Neural cell (in vitro differentiated cells): ENCODE results near the gene NEDD9. TPM values are rescaled to one million over a fixed set of nuclear protein-coding genes. Genes with fewer than 3 reads are reported as not detected.

Source experiments
- H2AFZ ChIP-seq: fragments of 200-600, 300-800 bp; sonication (generic), shearing (Covaris generic); 2 replicates; pipeline ENCODE4 v1.6.0; 2014; ENCODE audit warnings: low read depth, mild to moderate bottlenecking, antibody characterized with exemption, low read length, moderate library complexity
- H3F3A ChIP-seq: fragments of 200-600 bp; shearing (Covaris generic); 2 replicates; pipeline ENCODE4 v1.6.1; 2016; ENCODE audit warnings: mild to moderate bottlenecking, moderate library complexity, mixed read lengths, antibody characterized with exemption, low read length; ENCODE audit not compliant: insufficient read depth, poor library complexity, severe bottlenecking
- H3K27ac ChIP-seq: fragments of 200-600, 300-800 bp; sonication (generic), shearing (Covaris generic); 2 replicates; pipeline ENCODE4 v1.5.1; 2014; ENCODE audit warnings: mild to moderate bottlenecking, low read length, moderate library complexity
- H3K27me3 ChIP-seq: fragments of 300-800, 200-600 bp; sonication (generic), shearing (Covaris generic); 2 replicates; pipeline ENCODE4 v1.6.0; 2014; ENCODE audit warnings: mild to moderate bottlenecking, low read depth, low read length, moderate library complexity; ENCODE audit not compliant: insufficient read depth
- H3K36me3 ChIP-seq: fragments of 300-800, 200-600 bp; sonication (generic), shearing (Covaris generic); 2 replicates; pipeline ENCODE4 v1.5.1; 2014; ENCODE audit warnings: mild to moderate bottlenecking, antibody characterized with exemption, low read length, moderate library complexity; ENCODE audit not compliant: insufficient read depth
- H3K4me2 ChIP-seq: fragments of 300-800, 200-600 bp; sonication (generic), shearing (Covaris generic); 2 replicates; pipeline ENCODE4 v1.6.0; 2014; ENCODE audit warnings: mild to moderate bottlenecking, low read length
- H3K4me3 ChIP-seq: fragments of 300-800, 200-600 bp; sonication (generic), shearing (Covaris generic); 2 replicates; pipeline ENCODE4 v1.5.1; 2014; ENCODE audit warnings: mild to moderate bottlenecking, low read length, moderate library complexity
- H3K79me2 ChIP-seq: fragments of 200-600 bp; shearing (Covaris generic); replicated peaks from 2 replicates; pipeline ENCODE4 v1.6.0; 2014; ENCODE audit warnings: mild to moderate bottlenecking, low read length, moderate library complexity; ENCODE audit not compliant: insufficient read depth
- H3K9ac ChIP-seq: fragments of 300-800, 200-600 bp; sonication (generic), shearing (Covaris generic); 2 replicates; pipeline ENCODE4 v1.6.1; 2016; ENCODE audit warnings: mild to moderate bottlenecking, low read length, mixed read lengths
- H3K9me2 ChIP-seq: fragments of 200-600 bp; shearing (Covaris generic); 2 replicates; pipeline ENCODE4 v1.6.1; 2016; ENCODE audit warnings: mild to moderate bottlenecking, low read length, mixed read lengths; ENCODE audit not compliant: insufficient read depth
- H3K9me3 ChIP-seq: fragments of 200-600, 300-800 bp; sonication (generic), shearing (Covaris generic); 2 replicates; pipeline ENCODE4 v1.6.1; 2016; ENCODE audit warnings: mild to moderate bottlenecking, mixed run types, low read length, moderate library complexity, mixed read lengths
- H4K20me1 ChIP-seq: fragments of 200-600 bp; shearing (Covaris generic); 2 replicates; pipeline ENCODE4 v1.6.1; 2016; ENCODE audit warnings: mild to moderate bottlenecking, mixed run types; ENCODE audit not compliant: insufficient read depth
- EP300 ChIP-seq: fragments of 450-650 bp; conservative IDR thresholded peaks from 2 replicates; pipeline ENCODE4 v1.6.1; 2014; ENCODE audit warnings: antibody characterized with exemption, mild to moderate bottlenecking, moderate library complexity; ENCODE audit not compliant: poor library complexity, severe bottlenecking
- EZH2 ChIP-seq: fragments of 200-600, 300-800 bp; shearing (Covaris generic), sonication (generic); IDR thresholded peaks from 2 replicates; pipeline ENCODE4 v1.6.1; 2014; ENCODE audit warnings: antibody characterized with exemption, low read length, borderline replicate concordance, mild to moderate bottlenecking; ENCODE audit not compliant: insufficient read depth, poor library complexity, severe bottlenecking
- MXI1 ChIP-seq: fragments of 450-650 bp; conservative IDR thresholded peaks from 2 replicates; pipeline ENCODE4 v1.6.1; 2014; ENCODE audit warnings: antibody characterized with exemption, mild to moderate bottlenecking; ENCODE audit not compliant: poor library complexity, severe bottlenecking
- POLR2AphosphoS5 ChIP-seq: IDR thresholded peaks from 2 replicates; pipeline ENCODE4 v1.6.1; 2012
- RAD21 ChIP-seq: fragments of 450-650 bp; conservative IDR thresholded peaks from 2 replicates; pipeline ENCODE4 v1.6.1; 2014; ENCODE audit warnings: antibody characterized with exemption, mild to moderate bottlenecking, moderate library complexity
- REST ChIP-seq: IDR thresholded peaks from 2 replicates; pipeline ENCODE4 v1.6.1; 2012; ENCODE audit warnings: borderline replicate concordance
- SMC3 ChIP-seq: fragments of 450-650 bp; conservative IDR thresholded peaks from 2 replicates; pipeline ENCODE4 v1.6.1; 2014; ENCODE audit warnings: antibody characterized with exemption, mild to moderate bottlenecking, moderate library complexity; ENCODE audit not compliant: poor library complexity
- TAF1 ChIP-seq: IDR thresholded peaks from 2 replicates; pipeline ENCODE4 v1.6.1; 2012; ENCODE audit warnings: low read depth
- polyA plus RNA-seq: library from polyadenylated mRNA; depleted of rRNA; stranded (reverse); fragments of >200 nt; gene quantifications from 2 replicates; pipeline ENCODE4 v1.2.3, GENCODE V29; 2014
- TF ChIP-seq, protein P1 (sequence below): fragments of 450-650 bp; IDR thresholded peaks from 2 replicates; pipeline ENCODE4 v1.5.1; 2014; ENCODE audit warnings: antibody characterized with exemption, mild to moderate bottlenecking, moderate library complexity; ENCODE audit not compliant: poor library complexity, severe bottlenecking

The NEDD9 gene
- polyA plus RNA-seq, 1 donor from 2014 or later, result 0.11 TPM

GRCh38 chr6:11236076-11236750 lies 3.7 kb upstream of the NEDD9 start (continued):
- TF ChIP-seq EP300 (no peak), MXI1 (no peak), RAD21 (no peak), SMC3 (no peak)

GRCh38 chr6:11235062-11235461 lies 2.6 kb upstream of the NEDD9 start:
- no peak overlapping the region for H3K4me3 ChIP-seq
- H3K9me2 ChIP-seq, result no peaks in the 10 kb centered on the region
- H3F3A ChIP-seq, result peaks cover 2% of the 10 kb centered on the region
- no peak overlapping the region for H3K9ac ChIP-seq
- no peaks in the 10 kb centered on the region for H3K9me3 ChIP-seq
- no peak overlapping the region for H2AFZ ChIP-seq
- H4K20me1 ChIP-seq, result no peaks in the 10 kb centered on the region
- no peak for TF ChIP-seq EP300
- no peaks in the 10 kb centered on the region for H3K27me3 ChIP-seq
- no peaks in the 10 kb centered on the region for H3K36me3 ChIP-seq
- no peak overlapping the region for H3K27ac ChIP-seq
- H3K4me2 ChIP-seq, result no peak overlapping the region
- H3K79me2 ChIP-seq, result no peaks in the 10 kb centered on the region

DNA sequence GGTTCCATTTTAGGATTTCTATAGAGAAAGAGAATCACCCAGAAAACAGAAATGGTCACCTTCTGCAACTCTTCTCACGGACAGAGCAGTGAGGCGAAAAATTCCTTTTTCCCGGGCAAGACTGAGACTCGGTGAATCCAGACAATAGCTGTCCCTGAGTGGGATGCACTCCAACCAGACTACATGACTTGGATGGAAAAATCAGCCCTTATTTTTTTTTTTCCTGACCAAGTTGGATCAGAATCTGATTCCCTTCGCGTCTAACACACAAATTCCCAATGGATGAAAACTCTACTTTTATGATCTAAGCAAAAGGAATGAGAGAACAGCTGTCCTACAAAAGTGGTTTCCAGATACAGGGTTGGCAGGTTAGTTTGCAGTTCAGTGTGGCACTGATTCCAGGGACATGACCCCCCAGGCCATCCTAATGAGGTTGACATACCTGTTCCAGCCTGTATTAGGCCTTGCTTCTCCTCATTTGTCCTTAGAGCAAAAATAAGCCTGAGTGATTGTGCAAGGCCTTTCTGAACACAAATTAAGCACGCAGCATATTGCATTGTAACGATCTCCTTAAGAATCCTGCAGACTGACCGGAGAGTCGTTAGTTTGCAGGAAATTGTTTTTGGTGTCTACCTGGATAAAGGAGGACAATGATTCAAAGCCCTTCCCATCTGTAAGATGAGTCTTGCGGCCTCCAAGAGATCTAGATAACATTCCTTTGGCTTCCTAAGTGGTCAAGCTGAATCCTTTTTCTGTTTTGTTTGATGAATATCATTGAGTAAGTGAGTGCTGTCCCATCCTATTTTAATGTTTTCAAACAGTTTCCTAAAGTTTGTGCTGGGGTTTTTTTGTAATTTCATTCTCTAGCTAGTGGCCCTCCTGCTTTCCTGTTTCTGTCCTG lies 1.5 kb upstream of the NEDD9 start:
- H4K20me1 ChIP-seq, result no peaks in the 10 kb centered on the region
- no peak overlapping the region for H2AFZ ChIP-seq
- no peaks in the 10 kb centered on the region for H3K9me3 ChIP-seq
- TF ChIP-seq RAD21, result no peak
- TF ChIP-seq EZH2, result no peak
- TF ChIP-seq TAF1, result no peak
- TF ChIP-seq REST, result no peak
- TF ChIP-seq, protein P1, sequence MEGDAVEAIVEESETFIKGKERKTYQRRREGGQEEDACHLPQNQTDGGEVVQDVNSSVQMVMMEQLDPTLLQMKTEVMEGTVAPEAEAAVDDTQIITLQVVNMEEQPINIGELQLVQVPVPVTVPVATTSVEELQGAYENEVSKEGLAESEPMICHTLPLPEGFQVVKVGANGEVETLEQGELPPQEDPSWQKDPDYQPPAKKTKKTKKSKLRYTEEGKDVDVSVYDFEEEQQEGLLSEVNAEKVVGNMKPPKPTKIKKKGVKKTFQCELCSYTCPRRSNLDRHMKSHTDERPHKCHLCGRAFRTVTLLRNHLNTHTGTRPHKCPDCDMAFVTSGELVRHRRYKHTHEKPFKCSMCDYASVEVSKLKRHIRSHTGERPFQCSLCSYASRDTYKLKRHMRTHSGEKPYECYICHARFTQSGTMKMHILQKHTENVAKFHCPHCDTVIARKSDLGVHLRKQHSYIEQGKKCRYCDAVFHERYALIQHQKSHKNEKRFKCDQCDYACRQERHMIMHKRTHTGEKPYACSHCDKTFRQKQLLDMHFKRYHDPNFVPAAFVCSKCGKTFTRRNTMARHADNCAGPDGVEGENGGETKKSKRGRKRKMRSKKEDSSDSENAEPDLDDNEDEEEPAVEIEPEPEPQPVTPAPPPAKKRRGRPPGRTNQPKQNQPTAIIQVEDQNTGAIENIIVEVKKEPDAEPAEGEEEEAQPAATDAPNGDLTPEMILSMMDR, result no peak
- TF ChIP-seq SMC3, result no peak
- no peak for TF ChIP-seq EP300
- TF ChIP-seq POLR2AphosphoS5, result no peak
- no peak for TF ChIP-seq MXI1
- H3K4me3 ChIP-seq, result no peak overlapping the region
- no peak overlapping the region for H3K4me2 ChIP-seq
- peaks cover 2% of the 10 kb centered on the region for H3F3A ChIP-seq
- H3K79me2 ChIP-seq, result peaks cover 9% of the 10 kb centered on the region
- no peaks in the 10 kb centered on the region for H3K9me2 ChIP-seq
- no peaks in the 10 kb centered on the region for H3K36me3 ChIP-seq
- H3K27me3 ChIP-seq, result no peaks in the 10 kb centered on the region
- no peak overlapping the region for H3K9ac ChIP-seq
- H3K27ac ChIP-seq, result no peak overlapping the region
